ENCODE measurements around the gene ILRUN.

Gene ILRUN

DNA sequence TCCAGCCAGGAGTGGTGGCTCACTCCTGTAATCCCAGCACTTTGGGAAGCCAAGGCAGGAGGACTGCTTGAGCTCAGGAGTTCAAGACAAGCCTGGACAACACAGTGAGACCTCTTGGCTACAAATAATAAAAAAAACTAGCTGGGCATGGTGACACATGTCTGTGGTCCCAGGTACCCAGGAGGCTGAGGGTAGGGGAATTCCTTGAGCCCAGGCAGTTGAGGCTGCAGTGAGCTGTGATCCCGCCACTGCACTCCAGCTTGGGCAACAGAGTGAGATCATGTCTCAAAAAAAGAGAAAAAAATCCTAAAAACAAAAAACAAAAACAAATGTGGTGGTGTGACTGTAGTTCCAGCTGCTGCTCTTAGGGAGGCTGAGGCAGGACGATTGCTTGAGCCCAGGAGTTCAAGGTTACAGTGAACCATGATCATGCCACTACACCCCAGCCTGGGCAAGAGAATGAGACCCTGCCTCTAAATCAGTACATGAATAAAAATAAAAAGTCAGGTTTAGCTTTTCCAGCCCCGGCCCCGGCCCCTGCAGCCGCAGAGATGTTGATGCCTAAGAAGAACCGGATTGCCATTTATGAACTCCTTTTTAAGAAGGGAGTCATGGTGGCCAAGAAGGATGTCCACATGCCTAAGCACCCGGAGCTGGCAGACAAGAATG lies 47.2 kb upstream of the ILRUN start:
- Histone ChIP-seq H3K9me2 (replicated peaks; ENCODE audit: low read depth, low read length) (no peaks in the 10 kb centered on the region), H3K9ac (ENCODE audit: low read depth, low read length, poor library complexity, severe bottlenecking) (no peak overlapping the region), H3K4me1 (ENCODE audit: insufficient read depth, low read length, poor library complexity, severe bottlenecking) (no peaks in the 10 kb centered on the region), H3K36me3 (ENCODE audit: insufficient read depth, low read length) (no peaks in the 10 kb centered on the region), H3K27me3 (ENCODE audit: insufficient read depth, low read length, poor library complexity, severe bottlenecking) (no peaks in the 10 kb centered on the region), H3K4me3 (ENCODE audit: low read length, poor library complexity, severe bottlenecking) (no peak overlapping the region), H3K79me2 (ENCODE audit: insufficient read depth, low read length) (no peaks in the 10 kb centered on the region), H3F3A (ENCODE audit: low read depth) (no peaks in the 10 kb centered on the region), H2AFZ (ENCODE audit: low read length) (no peak overlapping the region), H3K9me3 (ENCODE audit: insufficient read depth, low read depth, low read length) (no peaks in the 10 kb centered on the region), H3K4me2 (ENCODE audit: low read depth, low read length, poor library complexity, severe bottlenecking) (no peak overlapping the region), H4K20me1 (ENCODE audit: insufficient read depth, low read length, poor library complexity, severe bottlenecking) (no peaks in the 10 kb centered on the region)
- TF ChIP-seq, protein P1, sequence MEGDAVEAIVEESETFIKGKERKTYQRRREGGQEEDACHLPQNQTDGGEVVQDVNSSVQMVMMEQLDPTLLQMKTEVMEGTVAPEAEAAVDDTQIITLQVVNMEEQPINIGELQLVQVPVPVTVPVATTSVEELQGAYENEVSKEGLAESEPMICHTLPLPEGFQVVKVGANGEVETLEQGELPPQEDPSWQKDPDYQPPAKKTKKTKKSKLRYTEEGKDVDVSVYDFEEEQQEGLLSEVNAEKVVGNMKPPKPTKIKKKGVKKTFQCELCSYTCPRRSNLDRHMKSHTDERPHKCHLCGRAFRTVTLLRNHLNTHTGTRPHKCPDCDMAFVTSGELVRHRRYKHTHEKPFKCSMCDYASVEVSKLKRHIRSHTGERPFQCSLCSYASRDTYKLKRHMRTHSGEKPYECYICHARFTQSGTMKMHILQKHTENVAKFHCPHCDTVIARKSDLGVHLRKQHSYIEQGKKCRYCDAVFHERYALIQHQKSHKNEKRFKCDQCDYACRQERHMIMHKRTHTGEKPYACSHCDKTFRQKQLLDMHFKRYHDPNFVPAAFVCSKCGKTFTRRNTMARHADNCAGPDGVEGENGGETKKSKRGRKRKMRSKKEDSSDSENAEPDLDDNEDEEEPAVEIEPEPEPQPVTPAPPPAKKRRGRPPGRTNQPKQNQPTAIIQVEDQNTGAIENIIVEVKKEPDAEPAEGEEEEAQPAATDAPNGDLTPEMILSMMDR (conservative IDR thresholded peaks at IDR 0.05; ENCODE audit: low read length): no peak
- no peak for TF ChIP-seq EZH2phosphoT487 (IDR thresholded peaks at IDR 0.05; ENCODE audit: borderline replicate concordance)

DNA sequence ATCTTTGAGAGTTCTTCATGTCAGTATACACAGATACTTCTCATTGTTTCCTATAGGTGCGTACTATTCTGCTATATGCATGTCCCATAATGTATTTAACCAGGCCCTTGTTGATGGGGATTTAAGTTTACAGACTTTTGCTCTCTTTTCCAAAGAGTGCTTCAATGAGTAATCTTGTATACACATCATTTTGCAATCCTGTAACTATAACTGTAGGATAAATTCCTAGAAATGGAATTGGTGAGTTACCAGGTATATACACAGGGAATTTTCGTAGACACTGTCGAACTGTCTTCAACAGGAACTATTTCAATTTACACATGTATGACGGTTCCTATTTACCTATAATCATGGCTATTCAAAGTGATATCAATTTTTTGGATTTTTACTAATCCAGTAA lies 45.5 kb upstream of the ILRUN start:
- no peaks in the 10 kb centered on the region for H3F3A ChIP-seq (ENCODE audit: low read depth)
- H3K36me3 ChIP-seq (ENCODE audit: insufficient read depth, low read length): no peaks in the 10 kb centered on the region
- no peaks in the 10 kb centered on the region for H3K9me3 ChIP-seq (ENCODE audit: insufficient read depth, low read depth, low read length)
- H3K9ac ChIP-seq (ENCODE audit: low read depth, low read length, poor library complexity, severe bottlenecking): no peak overlapping the region
- H3K4me1 ChIP-seq (ENCODE audit: insufficient read depth, low read length, poor library complexity, severe bottlenecking): no peaks in the 10 kb centered on the region
- no peak overlapping the region for H3K4me2 ChIP-seq (ENCODE audit: low read depth, low read length, poor library complexity, severe bottlenecking)
- no peak overlapping the region for H3K4me3 ChIP-seq (ENCODE audit: low read length, poor library complexity, severe bottlenecking)
- no peaks in the 10 kb centered on the region for H4K20me1 ChIP-seq (ENCODE audit: insufficient read depth, low read length, poor library complexity, severe bottlenecking)
- no peak overlapping the region for H2AFZ ChIP-seq (ENCODE audit: low read length)
- TF ChIP-seq EZH2phosphoT487 (IDR thresholded peaks at IDR 0.05; ENCODE audit: borderline replicate concordance): no peak
- TF ChIP-seq, protein P1 (conservative IDR thresholded peaks at IDR 0.05; ENCODE audit: low read length): no peak
- no peaks in the 10 kb centered on the region for H3K27me3 ChIP-seq (ENCODE audit: insufficient read depth, low read length, poor library complexity, severe bottlenecking)
- no peaks in the 10 kb centered on the region for H3K79me2 ChIP-seq (ENCODE audit: insufficient read depth, low read length)
- no peaks in the 10 kb centered on the region for H3K9me2 ChIP-seq (replicated peaks; ENCODE audit: low read depth, low read length)

- H3K27me3 ChIP-seq (ENCODE audit: insufficient read depth, low read length, poor library complexity, severe bottlenecking): no peaks in the 10 kb centered on the region
- no peaks in the 10 kb centered on the region for H3K36me3 ChIP-seq (ENCODE audit: insufficient read depth, low read length)
- no peaks in the 10 kb centered on the region for H3F3A ChIP-seq (ENCODE audit: low read depth)
- no peaks in the 10 kb centered on the region for H3K9me3 ChIP-seq (ENCODE audit: insufficient read depth, low read depth, low read length)
- H3K79me2 ChIP-seq (ENCODE audit: insufficient read depth, low read length): no peaks in the 10 kb centered on the region
- no peaks in the 10 kb centered on the region for H4K20me1 ChIP-seq (ENCODE audit: insufficient read depth, low read length, poor library complexity, severe bottlenecking)
- no peak overlapping the region for H2AFZ ChIP-seq (ENCODE audit: low read length)
- no peak overlapping the region for H3K4me2 ChIP-seq (ENCODE audit: low read depth, low read length, poor library complexity, severe bottlenecking)
- no peak overlapping the region for H3K9ac ChIP-seq (ENCODE audit: low read depth, low read length, poor library complexity, severe bottlenecking)
- no peak overlapping the region for H3K4me3 ChIP-seq (ENCODE audit: low read length, poor library complexity, severe bottlenecking)
- H3K4me1 ChIP-seq (ENCODE audit: insufficient read depth, low read length, poor library complexity, severe bottlenecking): no peaks in the 10 kb centered on the region
- TF ChIP-seq EZH2phosphoT487 (IDR thresholded peaks at IDR 0.05; ENCODE audit: borderline replicate concordance): no peak
- TF ChIP-seq, protein P1 (conservative IDR thresholded peaks at IDR 0.05; ENCODE audit: low read length): no peak
- H3K9me2 ChIP-seq (replicated peaks; ENCODE audit: low read depth, low read length): no peaks in the 10 kb centered on the region
Measured at GRCh38 chr6:34736823-34737222, 40.3 kb upstream of the ILRUN start.
